ENCODE measurements around the gene KRTAP16-1. TPM values are rescaled to one million over a fixed set of nuclear protein-coding genes. Genes with fewer than 3 reads are reported as not detected.

The KRTAP16-1 gene
- total RNA-seq, 1 donor from 2014 or later: not detected

- DNase-seq (ENCODE audit: low spot score in 2 of 2): no peak
- no peak for TF ChIP-seq CTCF (IDR thresholded peaks at IDR 0.05)
- Histone ChIP-seq H3K4me1 (no peaks in the 10 kb centered on the region), H3K27me3 (no peaks in the 10 kb centered on the region), H3K36me3 (no peaks in the 10 kb centered on the region), H3K9me3 (peaks cover 0 to 4% of the 10 kb centered on the region in 2 donors), H3K27ac (no peak overlapping the region), H3K4me3 (no peak overlapping the region)
- intact Hi-C loops (cut with DNase I): loop anchor here (5.0 kb wide), 2 partner anchors 411 to 521 kb away; no protein-coding TSS in a partner anchor
These were observed 14.1 kb upstream of the KRTAP16-1 start for GRCh38 chr17:41322903-41323895.

GRCh38 chr17:41322094-41322902 lies 13.2 kb upstream of the KRTAP16-1 start:
- Histone ChIP-seq H3K4me1 (no peaks in the 10 kb centered on the region), H3K9me3 (peaks cover 0 to 4% of the 10 kb centered on the region in 2 donors), H3K36me3 (no peaks in the 10 kb centered on the region), H3K27me3 (no peaks in the 10 kb centered on the region), H3K4me3 (no peak overlapping the region), H3K27ac (no peak overlapping the region)
- DNase-seq (ENCODE audit: low spot score in 2 of 2): no peak
- intact Hi-C loops (cut with DNase I): loop anchor here (5.0 kb wide), 2 partner anchors 410 to 520 kb away; no protein-coding TSS in a partner anchor
- peak; percentile 30 to 62 (median 52) for TF ChIP-seq CTCF (IDR thresholded peaks at IDR 0.05)

GRCh38 chr17:41318231-41318630 lies 9.1 kb upstream of the KRTAP16-1 start:
- H3K36me3 ChIP-seq: no peaks in the 10 kb centered on the region

GRCh38 chr17:41315814-41316445 lies 6.8 kb upstream of the KRTAP16-1 start:
- Histone ChIP-seq H3K27me3 (no peaks in the 10 kb centered on the region), H3K27ac (no peak overlapping the region), H3K9me3 (peaks cover 0 to 4% of the 10 kb centered on the region in 2 donors), H3K4me3 (no peak overlapping the region), H3K4me1 (no peaks in the 10 kb centered on the region), H3K36me3 (no peaks in the 10 kb centered on the region)
- no peak for TF ChIP-seq CTCF (IDR thresholded peaks at IDR 0.05)
- intact Hi-C loops (cut with DNase I): loop anchor here (10.0 kb wide), 1 partner anchor 309 kb away; the partner anchor contains the start of gene KRT17
- DNase-seq (ENCODE audit: low spot score in 2 of 2): no peak

More at GRCh38 chr17:41318231-41318630, 9.1 kb upstream of the KRTAP16-1 start:
- intact Hi-C loops (cut with DNase I): loop anchor here (10.0 kb wide), 1 partner anchor 307 kb away; the partner anchor contains the start of gene KRT17
- no peak overlapping the region for H3K4me3 ChIP-seq
- no peak for TF ChIP-seq CTCF (IDR thresholded peaks at IDR 0.05)
- no peaks in the 10 kb centered on the region for H3K4me1 ChIP-seq
- H3K27me3 ChIP-seq: no peaks in the 10 kb centered on the region
- no peak overlapping the region for H3K27ac ChIP-seq
- peaks cover 0 to 4% of the 10 kb centered on the region in 2 donors for H3K9me3 ChIP-seq
- no peak for DNase-seq (ENCODE audit: low spot score in 2 of 2)

GRCh38 chr17:41315204-41315794 lies 6.2 kb upstream of the KRTAP16-1 start, which contains the start of gene KRTAP17-1:
KRTAP17-1 (minus strand) TSS chr17:41315710; CDS start chr17:41315650, 60 bp downstream.
- Histone ChIP-seq H3K4me1 (no peaks in the 10 kb centered on the region), H3K27me3 (no peaks in the 10 kb centered on the region), H3K36me3 (no peaks in the 10 kb centered on the region), H3K9me3 (peaks cover 0 to 4% of the 10 kb centered on the region in 2 donors), H3K4me3 (no peak within 1 kb of the TSS), H3K27ac (no peak within 1 kb of the TSS)
- no peak for TF ChIP-seq CTCF (IDR thresholded peaks at IDR 0.05)
- intact Hi-C loops (cut with DNase I): loop anchor here (10.0 kb wide), 1 partner anchor 310 kb away; the partner anchor contains the start of gene KRT17
- no peak for DNase-seq (ENCODE audit: low spot score in 2 of 2)

Data from ascending aorta (tissue), 2 donors.